Suprapubic skin (tissue), 4 donors: ENCODE measurements around the gene TTC28. TPM values are rescaled to one million over a fixed set of nuclear protein-coding genes. Genes with fewer than 3 reads are reported as not detected.

Experiments used
- DNase-seq, 2 donors: peaks; one replicate each; pipeline ENCODE4 v3.0.0-alpha.2; 2019; ENCODE audit warnings: low spot score in 2 of 2
- H3K27ac ChIP-seq: fragments of 200-600 bp; sonication (generic); one replicate; pipeline ENCODE4 v1.5.1; 2019
- H3K27me3 ChIP-seq: fragments of 200-600 bp; sonication (generic); one replicate; pipeline ENCODE4 v1.5.1; 2019
- H3K36me3 ChIP-seq: fragments of 200-600 bp; sonication (generic); one replicate; pipeline ENCODE4 v1.5.1; 2019
- H3K4me1 ChIP-seq: fragments of 200-600 bp; sonication (generic); one replicate; pipeline ENCODE4 v1.5.1; 2019
- H3K4me3 ChIP-seq: fragments of 200-600 bp; sonication (generic); one replicate; pipeline ENCODE4 v1.5.1; 2019; ENCODE audit warnings: mild to moderate bottlenecking
- H3K9me3 ChIP-seq: fragments of 200-600 bp; sonication (generic); one replicate; pipeline ENCODE4 v1.5.1; 2019
- EP300 ChIP-seq: sonication (generic); formaldehyde crosslinking; IDR thresholded peaks from one replicate; pipeline ENCODE4 v1.6.1; 2017; ENCODE audit warnings: antibody characterized with exemption
- POLR2A ChIP-seq, 2 donors: fragments of 450-650 bp; IDR thresholded peaks; one replicate each; pipeline ENCODE4 v1.6.1; 2017; ENCODE audit warnings: antibody characterized with exemption in 2 of 2, mild to moderate bottlenecking in 2 of 2, moderate library complexity in 2 of 2
- POLR2AphosphoS5 ChIP-seq, 3 donors: sonication (generic); formaldehyde crosslinking; IDR thresholded peaks; one replicate each; pipeline ENCODE4 v1.6.1; 2017; ENCODE audit warnings: antibody characterized with exemption in 3 of 3
- WGBS: methylation state at CpG from one replicate; pipeline ENCODE4 v1.1.5; 2018; 5-methylcytosine and 5-hydroxymethylcytosine counted together
- total RNA-seq, 4 donors: library from RNA; depleted of rRNA; stranded (reverse); fragments of >200 nt; gene quantifications; one replicate each; pipeline ENCODE4 v1.1.0, GENCODE V29; 2016
- TF ChIP-seq, protein P1 (sequence below), 2 donors: fragments of 200-600 bp in 1 of 2; fragments of 450-650 bp in 1 of 2; sonication (generic) in 1 of 2; IDR thresholded peaks; one replicate each; pipeline ENCODE4 v1.5.1; 2016 to 2019; ENCODE audit warnings: antibody characterized with exemption in 2 of 2, mild to moderate bottlenecking in 1 of 2, moderate library complexity in 1 of 2

TTC28 gene
- total RNA-seq, 4 donors from 2014 or later, result 8.1 to 23.1 (median 11.7) TPM

DNA sequence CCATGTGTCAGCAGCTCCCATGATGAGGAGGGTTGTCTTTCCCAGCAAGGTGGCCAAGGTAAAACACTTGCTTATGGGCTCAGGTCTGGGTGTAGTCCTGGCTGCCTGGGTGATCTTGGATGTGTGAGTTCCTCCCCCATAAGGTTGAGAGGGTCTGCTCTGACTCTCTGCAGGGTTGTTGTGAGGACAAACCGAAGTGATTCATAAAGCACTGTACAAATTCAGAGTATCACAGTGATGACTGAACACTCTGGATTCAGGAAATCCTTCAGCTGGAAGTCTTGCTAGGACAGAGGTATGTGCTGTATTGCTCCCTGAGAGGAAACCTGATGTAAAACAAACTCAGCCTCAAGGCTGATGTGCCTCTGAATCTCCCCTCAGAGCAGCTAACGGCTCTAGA lies 539.7 kb downstream of the TTC28 start:
- peaks cover 7% of the 10 kb centered on the region for H3K9me3 ChIP-seq
- TF ChIP-seq, protein P1, sequence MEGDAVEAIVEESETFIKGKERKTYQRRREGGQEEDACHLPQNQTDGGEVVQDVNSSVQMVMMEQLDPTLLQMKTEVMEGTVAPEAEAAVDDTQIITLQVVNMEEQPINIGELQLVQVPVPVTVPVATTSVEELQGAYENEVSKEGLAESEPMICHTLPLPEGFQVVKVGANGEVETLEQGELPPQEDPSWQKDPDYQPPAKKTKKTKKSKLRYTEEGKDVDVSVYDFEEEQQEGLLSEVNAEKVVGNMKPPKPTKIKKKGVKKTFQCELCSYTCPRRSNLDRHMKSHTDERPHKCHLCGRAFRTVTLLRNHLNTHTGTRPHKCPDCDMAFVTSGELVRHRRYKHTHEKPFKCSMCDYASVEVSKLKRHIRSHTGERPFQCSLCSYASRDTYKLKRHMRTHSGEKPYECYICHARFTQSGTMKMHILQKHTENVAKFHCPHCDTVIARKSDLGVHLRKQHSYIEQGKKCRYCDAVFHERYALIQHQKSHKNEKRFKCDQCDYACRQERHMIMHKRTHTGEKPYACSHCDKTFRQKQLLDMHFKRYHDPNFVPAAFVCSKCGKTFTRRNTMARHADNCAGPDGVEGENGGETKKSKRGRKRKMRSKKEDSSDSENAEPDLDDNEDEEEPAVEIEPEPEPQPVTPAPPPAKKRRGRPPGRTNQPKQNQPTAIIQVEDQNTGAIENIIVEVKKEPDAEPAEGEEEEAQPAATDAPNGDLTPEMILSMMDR (IDR thresholded peaks at IDR 0.05), result no peak
- TF ChIP-seq EP300 (no peak), POLR2AphosphoS5 (IDR thresholded peaks at IDR 0.05) (no peak), POLR2A (IDR thresholded peaks at IDR 0.05) (no peak)
- no peak overlapping the region for H3K27ac ChIP-seq
- peaks cover 24% of the 10 kb centered on the region for H3K4me1 ChIP-seq
- 92% methylated on average over 2 of the region's 2 CpGs for WGBS
- DNase-seq, result no peak
- H3K27me3 ChIP-seq, result no peaks in the 10 kb centered on the region
- no peaks in the 10 kb centered on the region for H3K36me3 ChIP-seq
- no peak overlapping the region for H3K4me3 ChIP-seq

DNA sequence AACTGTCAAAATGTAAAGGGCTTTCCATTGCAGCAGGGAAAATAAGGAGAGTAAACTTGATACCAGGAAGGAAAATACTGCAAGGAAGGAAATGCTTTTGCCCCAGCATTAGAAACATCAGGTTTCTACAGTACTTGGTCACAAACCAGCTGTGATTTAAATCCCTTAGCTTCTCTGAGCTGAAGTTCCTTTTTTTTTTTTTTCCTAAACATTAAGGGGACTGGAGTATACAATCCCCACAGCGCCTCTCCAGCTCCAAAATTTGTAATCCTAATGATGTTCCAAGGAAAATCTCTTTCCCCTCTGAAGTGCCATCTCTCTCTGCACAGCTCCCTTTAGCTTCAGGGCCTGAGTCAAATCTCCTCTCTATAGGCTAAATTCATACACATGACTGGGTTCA lies 540.1 kb downstream of the TTC28 start:
- TF ChIP-seq POLR2AphosphoS5 (IDR thresholded peaks at IDR 0.05) (no peak), POLR2A (IDR thresholded peaks at IDR 0.05) (no peak), EP300 (no peak)
- TF ChIP-seq, protein P1 (IDR thresholded peaks at IDR 0.05), result no peak
- no peaks in the 10 kb centered on the region for H3K27me3 ChIP-seq
- 90% methylated on average over 1 of the region's 1 CpG for WGBS
- no peak overlapping the region for H3K4me3 ChIP-seq
- H3K36me3 ChIP-seq, result no peaks in the 10 kb centered on the region
- peaks cover 7% of the 10 kb centered on the region for H3K9me3 ChIP-seq
- DNase-seq, result no peak
- peaks cover 22% of the 10 kb centered on the region for H3K4me1 ChIP-seq
- no peak overlapping the region for H3K27ac ChIP-seq

DNA sequence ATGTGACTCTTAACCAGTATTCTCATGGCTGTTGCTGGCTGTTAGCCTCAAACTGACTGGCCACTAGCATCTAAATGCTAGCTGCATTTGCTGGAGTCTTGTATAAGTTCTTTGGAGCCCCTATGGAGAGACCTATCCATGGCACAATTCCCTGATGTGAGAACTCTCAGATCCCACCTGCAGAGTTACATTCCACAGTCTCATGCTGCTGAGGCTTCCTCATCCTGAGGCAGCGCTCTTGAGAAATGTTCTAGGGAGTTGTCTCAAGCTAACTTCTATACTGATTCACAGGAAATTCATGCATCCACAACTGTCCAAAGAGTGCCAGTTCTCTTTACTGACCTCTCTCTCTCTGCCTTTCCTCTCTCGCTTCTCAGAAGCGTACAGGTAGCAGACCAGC lies 542.6 kb downstream of the TTC28 start:
- no peak for TF ChIP-seq EP300
- TF ChIP-seq POLR2A (IDR thresholded peaks at IDR 0.05), result no peak
- no peak for TF ChIP-seq POLR2AphosphoS5 (IDR thresholded peaks at IDR 0.05)
- TF ChIP-seq, protein P1 (IDR thresholded peaks at IDR 0.05), result no peak
- Histone ChIP-seq H3K27me3 (no peaks in the 10 kb centered on the region), H3K9me3 (peaks cover 7% of the 10 kb centered on the region), H3K4me3 (no peak overlapping the region), H3K27ac (no peak overlapping the region), H3K36me3 (no peaks in the 10 kb centered on the region), H3K4me1 (peaks cover 6% of the 10 kb centered on the region)
- 96% methylated on average over 3 of the region's 3 CpGs for WGBS
- no peak for DNase-seq

DNA sequence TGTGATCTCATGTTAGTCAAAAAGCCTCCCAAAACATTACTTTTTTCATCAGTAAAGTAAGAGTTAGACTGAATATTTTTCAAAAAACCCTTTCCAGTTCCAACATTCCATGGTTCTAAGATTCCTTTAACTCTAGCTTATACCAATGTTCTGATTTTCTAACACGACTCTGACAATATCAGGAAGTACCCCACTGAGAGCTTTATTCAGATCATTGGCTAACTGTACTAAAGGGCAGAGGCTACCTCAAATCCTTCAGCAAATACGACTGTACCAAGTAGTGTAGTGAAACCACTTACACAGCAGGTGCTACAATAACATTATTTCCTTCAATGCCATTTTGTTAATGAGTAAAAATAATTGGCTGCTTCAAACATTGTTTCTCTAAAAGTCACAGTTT lies 547.2 kb downstream of the TTC28 start:
- 91% methylated on average over 2 of the region's 2 CpGs for WGBS
- DNase-seq, result no peak
- H3K36me3 ChIP-seq, result no peaks in the 10 kb centered on the region
- H3K9me3 ChIP-seq, result peaks cover 5% of the 10 kb centered on the region
- H3K4me3 ChIP-seq, result no peak overlapping the region
- H3K27me3 ChIP-seq, result no peaks in the 10 kb centered on the region
- no peaks in the 10 kb centered on the region for H3K4me1 ChIP-seq
- no peak overlapping the region for H3K27ac ChIP-seq
- TF ChIP-seq, protein P1 (IDR thresholded peaks at IDR 0.05), result no peak
- no peak for TF ChIP-seq EP300
- TF ChIP-seq POLR2AphosphoS5 (IDR thresholded peaks at IDR 0.05), result no peak
- no peak for TF ChIP-seq POLR2A (IDR thresholded peaks at IDR 0.05)

DNA sequence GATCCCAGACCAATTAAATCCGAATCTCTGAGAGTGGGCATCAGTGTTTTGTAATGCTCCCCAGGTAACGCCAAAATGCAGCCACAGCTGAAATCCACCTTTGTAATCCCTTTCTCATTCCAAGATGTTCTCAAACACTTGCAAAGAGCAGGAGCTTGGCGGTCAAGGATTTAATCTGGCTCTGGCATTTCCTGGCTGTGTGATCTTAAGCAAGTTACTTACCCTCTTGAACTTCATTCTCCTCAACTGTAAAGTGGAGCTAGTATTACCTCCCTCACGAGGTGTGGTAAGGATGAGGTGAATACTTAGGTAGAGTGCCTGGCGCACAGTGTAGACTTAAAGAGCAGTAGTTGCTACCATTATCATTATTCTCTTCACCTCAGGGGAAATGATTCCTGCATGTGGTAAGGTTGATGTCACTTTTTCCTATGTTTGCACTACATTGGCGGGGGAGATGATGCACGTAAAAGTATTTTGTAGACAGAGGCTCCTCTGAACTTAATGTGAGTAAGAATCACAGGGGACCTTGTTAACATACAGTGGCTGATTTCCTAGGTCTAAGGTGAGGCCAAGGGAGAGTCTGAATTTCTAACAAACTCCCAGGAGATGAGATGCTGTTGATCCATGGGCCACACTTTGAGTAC lies 550.2 kb downstream of the TTC28 start:
- Histone ChIP-seq H3K27ac (no peak overlapping the region), H3K9me3 (no peaks in the 10 kb centered on the region), H3K36me3 (no peaks in the 10 kb centered on the region), H3K4me1 (no peaks in the 10 kb centered on the region), H3K4me3 (no peak overlapping the region), H3K27me3 (no peaks in the 10 kb centered on the region)
- WGBS, result 91% methylated on average over 7 of the region's 7 CpGs
- DNase-seq, result no peak
- TF ChIP-seq, protein P1 (IDR thresholded peaks at IDR 0.05), result no peak
- no peak for TF ChIP-seq EP300
- no peak for TF ChIP-seq POLR2AphosphoS5 (IDR thresholded peaks at IDR 0.05)
- TF ChIP-seq POLR2A (IDR thresholded peaks at IDR 0.05), result no peak
